SK-N-MC (cell line): ENCODE data around the gene LRIG1.

Experiments used
- EZH2 ChIP-seq: fragments of 200-600 bp; sonication (generic); IDR thresholded peaks from one replicate; pipeline ENCODE4 v1.6.1; 2017; ENCODE audit warnings: antibody characterized with exemption
- POLR2AphosphoS5 ChIP-seq: IDR thresholded peaks from 2 replicates; pipeline ENCODE4 v1.6.1; 2012; ENCODE audit warnings: mild to moderate bottlenecking, low read depth, low read length, borderline replicate concordance

DNA sequence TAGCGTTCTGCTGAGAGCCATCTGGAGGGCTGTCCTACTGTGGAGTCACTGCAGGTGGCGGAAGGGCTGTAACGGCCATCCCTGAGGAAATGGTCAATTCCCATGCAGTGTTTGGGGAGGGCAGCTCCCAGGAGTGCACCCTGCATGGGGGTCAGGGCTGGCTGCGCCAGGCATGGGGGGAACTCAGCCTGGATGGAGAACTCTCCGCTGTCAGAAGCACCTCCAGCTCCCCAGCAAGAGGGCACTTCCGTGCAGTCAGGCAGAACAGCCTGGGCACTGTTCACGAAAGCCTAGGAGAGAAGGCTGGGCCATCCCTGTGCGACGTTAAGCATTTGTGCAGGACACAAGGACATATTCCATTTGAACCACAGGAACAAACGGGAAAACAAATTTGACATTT lies 105.2 kb downstream of the LRIG1 start:
- TF ChIP-seq POLR2AphosphoS5 (no peak), EZH2 (no peak)
